GM19324 (cell line): ENCODE data around the gene SIDT1.

ENCODE experiments used
- ATAC-seq: cut with Tn5 transposase; IDR thresholded peaks from one replicate; pipeline ENCODE4 v1.9.1; 2021; ENCODE audit warnings: mild to moderate bottlenecking, moderate library complexity; ENCODE audit not compliant: unreplicated experiment, low FRiP score

Gene SIDT1

DNA sequence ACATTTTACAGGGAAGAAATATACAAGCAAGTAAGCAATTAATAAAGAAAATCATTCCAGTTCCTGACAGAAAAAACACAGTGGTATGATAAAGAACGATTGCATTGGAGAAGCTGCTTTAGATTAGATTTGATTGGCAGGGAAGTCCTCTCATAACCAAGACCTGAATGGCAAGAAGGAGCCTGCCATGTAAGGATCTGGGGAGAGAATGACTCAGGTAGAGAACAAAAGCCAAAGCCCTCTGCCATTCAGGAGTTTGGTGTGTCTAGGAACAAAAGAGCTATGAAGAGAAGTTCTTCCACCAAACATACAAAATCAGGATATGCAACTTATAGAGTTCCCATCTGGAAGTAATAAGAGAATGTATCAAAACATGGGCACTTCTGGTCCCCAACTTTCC lies 57.6 kb downstream of the SIDT1 start:
- ATAC-seq: no peak

DNA sequence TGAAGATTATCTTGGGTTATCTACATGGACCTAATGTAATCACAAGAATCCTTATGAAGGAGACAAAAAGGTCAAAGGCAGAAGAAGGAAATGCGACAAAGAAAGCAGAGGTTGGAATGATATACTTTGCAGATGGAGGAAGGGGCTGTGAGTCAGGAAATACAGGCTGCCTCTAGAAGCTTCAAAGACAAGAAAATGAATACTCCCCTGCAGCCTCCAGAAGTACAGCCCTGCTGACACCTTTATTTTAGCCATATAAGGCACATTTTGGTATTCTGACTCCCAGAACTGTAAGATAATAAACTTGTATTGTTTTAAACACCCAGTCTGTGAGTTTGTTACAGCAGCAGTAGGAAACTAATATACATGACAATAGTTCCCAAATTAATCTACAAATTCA lies 58.6 kb downstream of the SIDT1 start:
- no peak for ATAC-seq

DNA sequence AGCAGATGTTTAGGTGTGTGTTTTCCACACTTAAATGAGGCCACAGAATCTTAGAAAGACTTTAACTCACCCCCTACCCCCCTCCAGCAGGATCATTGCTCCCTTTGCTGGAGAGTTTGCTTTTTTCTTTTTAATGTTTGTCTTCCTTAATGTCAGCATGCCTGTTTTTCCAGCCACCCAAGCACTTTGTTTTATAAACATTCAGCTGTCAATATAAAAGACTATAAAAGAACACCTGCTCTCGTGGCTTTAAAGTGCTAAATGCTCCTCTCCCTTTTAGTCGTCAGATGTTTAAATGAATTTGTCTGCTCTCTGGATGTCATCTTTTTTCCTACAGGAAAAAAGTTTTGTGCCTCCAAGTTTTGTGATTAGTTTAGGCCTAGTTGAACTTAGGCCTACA lies 61.7 kb downstream of the SIDT1 start:
- no peak for ATAC-seq

DNA sequence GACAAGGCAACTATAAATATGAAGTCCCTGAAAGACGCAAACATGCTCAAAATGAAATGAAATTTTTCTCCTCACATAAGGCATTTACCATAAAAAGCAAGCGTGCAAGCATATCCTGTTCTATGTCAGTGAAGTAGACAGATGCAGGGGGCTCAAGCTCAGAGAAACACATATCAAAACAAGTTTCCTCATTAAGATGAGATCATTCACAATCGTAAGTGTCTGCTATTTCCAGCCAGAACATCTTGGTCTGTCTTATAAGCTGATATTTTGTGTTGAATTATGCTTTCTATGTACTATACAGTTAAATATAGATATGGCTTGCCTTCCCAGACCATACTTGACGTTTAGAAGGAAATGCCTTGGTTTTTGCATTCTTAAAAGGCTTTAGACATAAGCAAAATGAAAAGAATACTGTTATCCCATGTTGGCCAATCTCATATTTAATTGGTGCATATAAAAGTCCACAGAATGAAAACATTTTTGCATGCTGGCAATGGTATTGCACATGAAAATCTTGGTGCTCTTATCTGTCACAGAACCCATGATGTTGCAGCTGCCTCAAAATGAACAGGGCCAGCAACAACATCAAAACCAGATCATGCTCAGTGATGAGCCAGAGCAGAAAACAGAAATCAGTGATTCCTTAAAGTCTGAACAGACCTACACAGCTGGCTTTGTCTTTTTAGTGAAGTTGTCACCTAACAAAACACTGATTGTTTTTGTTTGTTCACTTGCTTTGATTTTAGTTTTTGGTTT lies 65.4 kb downstream of the SIDT1 start:
- ATAC-seq: no peak

DNA sequence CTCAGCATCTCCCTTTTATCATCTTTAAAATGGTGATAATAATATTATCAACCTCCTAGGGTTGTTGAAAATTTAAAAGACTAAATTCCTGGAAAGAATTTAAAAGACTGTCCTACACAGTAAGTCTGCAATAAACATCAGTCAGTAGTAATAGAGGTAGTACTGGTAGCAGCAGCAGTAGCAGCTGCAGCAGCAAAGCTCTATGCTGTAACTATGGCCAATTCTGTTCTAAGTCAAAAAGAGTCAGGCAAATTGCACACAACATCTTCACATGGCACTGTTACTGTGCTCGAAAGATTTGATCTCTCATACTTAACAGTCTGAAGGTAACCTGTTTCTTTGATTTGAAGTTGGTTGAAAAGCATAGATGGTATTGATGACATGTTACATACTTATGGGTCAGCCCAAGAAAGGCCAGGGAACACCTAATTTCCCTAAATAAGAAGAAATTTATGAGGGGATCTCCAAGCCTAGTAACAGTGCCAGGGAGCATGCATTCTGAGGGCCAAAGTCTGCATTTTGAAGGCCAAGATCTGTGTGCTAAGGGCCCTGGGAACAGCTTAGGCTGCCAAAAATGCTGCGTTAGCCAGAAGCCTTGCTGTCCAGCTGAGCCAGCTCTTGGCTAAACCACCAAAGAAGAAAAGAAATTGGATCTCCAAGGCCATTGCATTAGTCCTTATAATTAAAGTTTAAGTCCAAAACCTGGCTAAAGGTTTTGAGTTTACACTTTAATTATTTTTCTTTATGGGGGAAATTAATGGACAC lies 68.2 kb downstream of the SIDT1 start:
- no peak for ATAC-seq

DNA sequence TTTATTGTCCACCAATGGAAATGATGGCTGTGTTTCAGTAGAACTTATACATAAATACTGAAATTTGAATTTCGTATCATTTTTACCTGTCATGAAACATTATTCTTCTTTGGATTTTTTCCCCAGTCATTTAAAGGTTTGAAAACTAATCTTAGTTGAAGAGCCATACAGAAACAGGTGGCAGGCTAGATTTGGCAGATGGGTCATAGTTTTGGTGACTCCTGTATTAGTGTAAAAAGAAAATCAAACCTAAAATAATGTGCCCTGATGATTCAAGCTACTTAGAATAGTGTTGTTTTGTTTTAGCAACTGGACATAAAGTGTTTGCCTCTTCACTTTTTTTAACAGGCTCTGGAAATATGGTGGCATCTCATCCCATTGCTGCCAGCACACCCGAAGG lies 68.9 kb downstream of the SIDT1 start:
- no peak for ATAC-seq

DNA sequence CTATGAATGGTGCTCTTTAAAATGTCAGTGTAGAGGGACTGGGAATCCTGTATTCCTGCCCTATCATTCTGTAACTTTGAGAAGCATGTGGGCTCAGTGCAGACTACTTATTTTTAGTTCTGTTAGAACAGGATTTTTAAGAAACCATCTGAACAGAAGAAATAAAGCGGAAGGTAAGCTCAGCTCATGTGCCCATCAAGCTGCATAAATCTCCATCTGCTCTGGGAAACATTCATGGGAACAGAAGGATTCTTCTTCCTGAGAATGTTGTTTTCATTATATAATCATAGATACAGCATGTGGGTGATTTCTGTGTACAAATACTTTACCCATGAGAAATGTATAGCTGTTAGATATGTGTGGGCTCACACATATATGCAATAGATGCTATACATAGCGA lies 69.9 kb downstream of the SIDT1 start:
- ATAC-seq: no peak

DNA sequence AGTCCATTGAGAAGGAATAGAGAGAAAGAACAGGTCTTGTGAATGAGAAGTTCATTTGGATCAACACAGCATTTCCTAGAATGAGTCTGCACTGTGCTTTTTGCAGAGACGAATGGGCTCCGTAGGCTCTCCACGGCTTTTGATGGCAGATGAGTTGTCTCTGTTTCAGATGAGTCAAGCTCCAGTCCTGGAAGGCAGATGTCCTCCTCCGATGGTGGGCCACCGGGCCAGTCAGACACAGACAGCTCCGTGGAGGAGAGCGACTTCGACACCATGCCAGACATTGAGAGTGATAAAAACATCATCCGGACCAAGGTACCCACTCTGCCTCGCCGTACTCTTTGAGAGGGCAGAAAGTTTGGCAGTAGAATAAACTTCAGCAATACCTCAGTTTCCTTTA lies 70.5 kb downstream of the SIDT1 start:
- no peak for ATAC-seq

DNA sequence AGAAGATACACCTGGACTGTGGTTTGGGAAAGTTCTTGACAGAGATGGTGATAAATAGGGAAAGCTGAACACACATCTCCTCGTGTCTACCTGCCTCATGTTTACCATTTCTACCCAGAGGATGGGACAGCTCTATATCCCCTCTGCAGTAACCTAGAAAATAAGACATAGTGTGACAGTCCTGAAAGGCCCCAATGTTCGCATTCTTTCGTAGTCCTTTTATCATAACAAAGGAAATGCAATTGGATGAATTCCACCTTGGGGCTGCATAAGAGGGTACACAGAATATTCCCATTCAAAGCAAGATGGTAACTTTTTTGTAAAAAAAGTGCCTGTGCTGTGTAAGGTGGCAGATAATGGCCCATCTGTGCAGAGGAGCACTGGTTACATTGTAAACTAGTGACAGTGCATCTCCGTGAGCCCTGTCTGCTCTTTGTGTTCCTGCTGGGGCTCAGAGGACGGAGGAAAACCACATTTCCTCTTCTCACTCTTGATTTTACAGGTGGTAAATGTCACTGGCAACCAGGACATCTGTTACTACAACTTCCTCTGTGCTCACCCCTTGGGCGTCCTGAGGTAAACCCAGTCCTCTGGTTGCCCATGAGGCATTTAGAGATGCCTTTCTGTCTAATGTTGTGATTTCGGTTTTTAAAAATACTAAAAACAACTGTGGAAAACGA lies 74.3 kb downstream of the SIDT1 start:
- peak; percentile 98 for ATAC-seq

DNA sequence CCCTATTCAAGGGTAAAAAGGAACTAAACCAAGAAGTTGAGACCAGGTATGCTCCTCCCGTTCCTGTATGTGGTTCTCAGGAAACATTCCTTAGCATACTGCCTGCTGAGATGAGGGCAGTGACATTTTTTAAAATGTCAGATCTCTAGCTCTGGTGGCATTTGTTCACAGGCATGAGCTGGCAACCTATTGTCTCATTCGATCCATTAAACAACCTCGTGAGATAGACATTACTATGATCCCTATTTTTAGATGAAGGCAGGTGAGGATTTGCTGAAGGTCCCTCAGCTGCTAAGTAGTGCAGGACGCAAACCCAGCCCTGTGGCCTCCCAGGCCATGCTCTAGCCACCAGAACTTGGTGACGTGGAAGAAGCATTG lies 74.9 kb downstream of the SIDT1 start:
- no peak for ATAC-seq

DNA sequence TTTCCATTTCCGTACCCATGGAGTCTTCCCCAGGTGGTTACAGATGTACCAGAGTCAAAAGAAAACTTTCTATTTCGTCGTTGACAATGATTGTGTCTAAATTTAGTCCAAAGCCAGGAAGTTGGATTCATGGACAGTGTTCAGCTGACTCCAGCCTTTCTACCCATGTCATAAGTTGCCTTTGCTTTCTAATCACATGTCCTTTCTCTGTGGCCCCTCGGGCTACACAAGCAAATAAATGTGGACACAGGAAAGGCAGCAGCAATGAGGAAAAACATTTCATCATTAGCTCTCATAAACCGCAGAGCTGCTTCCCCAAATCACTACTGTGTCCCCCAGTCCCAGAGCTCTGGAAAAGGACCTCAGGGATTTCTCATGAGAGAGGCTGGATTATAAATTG lies 82.0 kb downstream of the SIDT1 start:
- no peak for ATAC-seq

DNA sequence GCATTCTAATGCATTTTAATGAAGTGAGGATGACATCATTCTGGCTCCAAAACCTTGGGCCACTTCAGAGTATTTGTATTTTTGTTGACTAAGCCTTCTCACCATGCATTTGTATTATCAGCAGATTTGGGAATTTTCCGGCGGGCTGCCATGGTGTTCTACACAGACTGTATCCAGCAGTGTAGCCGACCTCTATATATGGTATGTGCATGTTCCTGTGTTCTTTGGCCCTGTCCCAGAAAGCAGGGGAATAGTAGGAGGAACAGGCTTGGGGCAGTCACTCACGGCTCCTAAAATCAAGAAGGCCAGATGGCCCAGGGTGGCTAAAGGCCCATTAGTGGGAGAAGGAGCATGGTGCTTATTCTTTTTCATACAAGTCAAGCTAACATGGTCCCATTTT lies 83.6 kb downstream of the SIDT1 start:
- ATAC-seq: no peak

DNA sequence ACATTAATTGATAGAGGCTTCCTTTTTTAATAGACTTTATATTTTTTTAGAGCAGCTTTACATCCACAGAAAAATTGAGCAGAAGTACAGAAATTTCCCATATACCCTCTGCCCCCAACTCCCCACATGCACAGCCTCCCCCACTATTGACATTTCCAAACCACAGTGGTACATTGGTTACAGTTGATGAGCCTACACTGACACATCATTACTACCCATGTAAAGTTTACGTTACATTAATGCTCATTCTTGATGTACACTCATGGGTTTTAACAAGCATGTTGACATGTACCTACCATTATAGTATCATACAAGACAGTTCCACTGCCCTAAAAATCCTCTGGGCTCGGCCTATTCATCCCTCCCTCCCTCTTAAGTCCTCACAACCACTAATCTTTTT lies 85.4 kb downstream of the SIDT1 start:
- ATAC-seq: no peak

DNA sequence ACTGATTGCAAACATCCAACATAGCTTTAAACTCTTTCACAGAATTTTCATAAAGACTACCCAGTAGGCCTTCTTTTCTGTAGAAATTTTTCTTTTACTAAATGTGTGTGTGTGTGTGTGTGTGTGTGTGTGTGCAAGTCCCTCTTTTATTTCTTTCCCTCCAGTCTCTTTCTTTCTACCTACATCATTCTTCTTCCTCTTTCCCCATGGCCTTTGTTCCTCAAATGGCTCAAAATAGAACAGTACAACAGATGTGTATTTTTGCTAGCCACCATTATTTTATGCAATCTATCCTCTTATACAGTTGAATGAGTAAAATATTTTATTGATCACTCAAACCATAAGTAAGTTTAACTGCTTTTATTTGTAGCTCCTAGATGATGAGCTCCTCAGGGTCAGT lies 87.7 kb downstream of the SIDT1 start:
- ATAC-seq: no peak

DNA sequence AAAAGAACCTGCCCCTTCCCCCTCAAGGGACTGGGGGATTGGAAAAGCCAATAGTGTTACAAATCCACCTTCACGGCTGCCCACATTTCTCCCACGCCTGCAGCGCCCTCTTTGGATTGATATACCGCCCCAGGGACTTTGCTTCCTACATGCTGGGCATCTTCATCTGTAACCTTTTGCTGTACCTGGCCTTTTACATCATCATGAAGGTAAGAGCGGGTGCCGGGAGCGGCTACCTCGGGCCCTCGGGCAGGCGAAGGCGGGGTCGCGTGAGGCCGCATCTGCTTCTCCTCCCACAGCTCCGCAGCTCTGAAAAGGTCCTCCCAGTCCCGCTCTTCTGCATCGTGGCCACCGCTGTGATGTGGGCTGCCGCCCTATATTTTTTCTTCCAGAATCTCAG lies 91.0 kb downstream of the SIDT1 start:
- ATAC-seq: no peak

DNA sequence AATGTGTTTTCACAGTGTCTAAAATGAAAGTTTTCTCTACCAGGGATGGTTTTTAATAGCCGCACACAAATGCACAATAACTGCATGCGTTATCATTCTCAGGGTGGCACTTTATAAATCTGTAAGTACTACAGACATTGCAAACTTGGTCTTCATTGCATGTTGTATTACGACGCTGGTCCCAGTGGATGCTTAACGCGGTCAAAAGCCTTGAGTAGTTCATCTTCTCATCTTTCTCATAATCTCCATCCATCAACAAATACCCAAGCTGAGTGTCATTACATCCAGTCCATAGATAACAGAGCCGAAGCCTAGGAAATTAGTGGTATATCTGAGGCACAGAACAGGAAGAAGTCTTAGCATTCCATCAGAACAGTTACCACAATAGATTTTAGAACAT lies 91.5 kb downstream of the SIDT1 start:
- ATAC-seq: no peak

DNA sequence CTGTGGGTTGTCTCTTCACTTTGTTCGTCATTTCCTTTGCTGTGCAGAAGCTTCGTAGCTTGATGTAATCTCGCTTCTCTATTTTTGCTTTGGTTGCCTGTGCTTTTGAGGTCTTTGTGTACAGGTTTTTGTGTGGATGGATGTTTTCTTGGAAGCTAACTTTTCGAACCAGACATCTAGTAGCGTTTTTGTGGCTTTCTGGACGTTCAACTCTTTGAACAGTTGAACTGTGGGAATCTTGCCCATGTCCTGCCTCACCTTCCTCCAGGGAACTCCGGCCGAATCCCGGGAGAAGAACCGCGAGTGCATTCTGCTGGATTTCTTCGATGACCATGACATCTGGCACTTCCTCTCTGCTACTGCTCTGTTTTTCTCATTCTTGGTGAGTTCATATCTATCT lies 93.5 kb downstream of the SIDT1 start:
- ATAC-seq: no peak

DNA sequence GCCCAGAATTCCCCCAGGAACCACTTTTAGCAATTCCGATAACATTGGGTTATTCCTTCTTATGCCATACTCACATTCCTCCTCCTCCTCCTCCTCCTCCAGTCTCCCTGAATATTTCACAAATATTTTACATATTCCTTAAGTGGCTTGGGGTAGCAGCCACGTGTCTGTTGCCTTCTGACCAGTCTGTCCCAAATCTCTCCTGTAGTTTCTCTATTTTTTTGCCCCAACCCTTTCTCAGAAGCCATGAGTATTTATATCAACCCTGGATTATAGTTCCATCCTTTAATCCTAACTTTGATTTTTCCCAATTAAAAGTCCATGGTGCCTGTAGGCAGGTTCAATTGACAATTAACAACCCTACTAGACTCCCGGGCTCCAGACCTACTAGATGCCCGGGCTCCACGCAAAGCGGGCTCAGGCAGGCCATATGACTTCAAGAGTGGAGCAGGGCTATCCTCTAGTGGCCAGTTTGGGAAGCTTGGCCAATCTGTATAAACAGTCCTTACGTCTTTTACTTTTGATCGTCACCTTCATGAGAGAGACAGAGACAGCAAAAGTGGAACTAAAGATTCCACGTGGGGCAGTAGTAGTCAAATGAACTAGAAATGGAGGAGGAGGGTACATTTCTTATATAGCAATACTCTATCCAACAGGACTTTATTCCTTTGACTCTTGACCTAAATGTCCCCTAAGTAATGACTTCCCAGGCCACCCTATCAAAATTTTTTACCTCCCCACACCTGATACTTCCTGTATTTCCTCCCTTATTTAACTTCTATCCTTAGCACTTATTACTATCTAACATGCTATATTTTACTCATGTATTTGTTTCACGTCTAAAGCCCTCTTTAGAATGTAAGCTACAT lies 94.4 kb downstream of the SIDT1 start:
- no peak for ATAC-seq

DNA sequence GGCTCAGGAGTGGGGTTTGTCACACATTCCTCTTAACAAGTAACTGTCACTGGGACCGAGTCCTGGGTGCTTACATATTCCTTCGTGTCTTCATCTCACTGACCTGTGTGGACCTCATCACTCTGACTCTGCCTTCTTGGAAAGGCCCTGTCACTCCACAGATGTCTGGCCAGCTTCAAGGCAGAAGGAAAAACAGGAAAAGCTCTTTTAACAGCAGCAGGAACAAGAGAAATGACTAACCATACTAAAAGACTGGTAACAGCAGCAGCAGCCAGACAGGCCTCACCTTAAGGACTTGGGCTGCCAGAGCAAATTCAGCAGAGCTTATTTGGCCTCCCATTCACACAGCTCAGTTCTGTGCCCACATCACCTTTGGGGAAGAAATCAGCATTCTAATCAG lies 96.0 kb downstream of the SIDT1 start:
- ATAC-seq: no peak

DNA sequence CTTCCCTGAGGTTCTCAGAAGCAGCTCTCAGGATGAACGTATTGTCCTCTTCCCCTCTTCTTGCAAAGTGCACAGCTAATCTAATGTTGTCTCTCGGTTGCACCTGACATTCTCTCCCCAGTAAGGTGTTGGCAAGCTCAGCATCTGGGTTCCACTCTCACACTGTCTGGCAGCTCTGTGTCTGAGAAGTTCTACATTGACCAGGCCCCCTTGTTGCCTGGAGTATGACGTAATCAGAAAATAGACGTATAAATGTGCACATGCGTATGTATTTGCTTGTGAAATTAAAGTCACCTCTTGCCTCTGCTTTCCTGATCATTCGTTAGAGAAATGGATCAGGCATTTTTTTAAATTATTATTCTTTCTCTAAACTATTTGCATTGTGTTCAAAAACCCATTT lies 96.4 kb downstream of the SIDT1 start:
- no peak for ATAC-seq
